Anterior cingulate cortex (tissue), 58 donors: Measurements from ENCODE around the gene BABAM2.
"Not testable (repeated sequence)": the region's sequence is repeated elsewhere in the genome, so short reads cannot be mapped to it uniquely, and the experiment has no call there.

ENCODE experiments used
- DNase-seq, 58 donors: peaks; one replicate each; lab custom pipeline; 2025; lab: John Stamatoyannopoulos, UW

The BABAM2 gene

GRCh38 chr2:27875089-27875881, 15.2 kb upstream of the BABAM2 start:
- DNase-seq, result no peak

- DNase-seq, result no peak
Observed at GRCh38 chr2:27878825-27879224, 11.7 kb upstream of the BABAM2 start.

GRCh38 chr2:27881815-27882583, 8.5 kb upstream of the BABAM2 start:
- not testable (repeated sequence) for DNase-seq

- DNase-seq, result not testable (repeated sequence)
Observed at GRCh38 chr2:27882584-27882922, 8.0 kb upstream of the BABAM2 start.

GRCh38 chr2:27884601-27885000, 5.9 kb upstream of the BABAM2 start:
- DNase-seq, result no peak

- no peak for DNase-seq
Observed at GRCh38 chr2:27885234-27885633, 5.3 kb upstream of the BABAM2 start.

- DNase-seq, result no peak
Observed at GRCh38 chr2:27885661-27886060, 4.9 kb upstream of the BABAM2 start.

- no peak for DNase-seq
Observed at GRCh38 chr2:27886322-27886721, 4.2 kb upstream of the BABAM2 start.

- no peak for DNase-seq
Observed at GRCh38 chr2:27887111-27887510, 3.4 kb upstream of the BABAM2 start.

- DNase-seq, result no peak
Observed at GRCh38 chr2:27887830-27888229, 2.7 kb upstream of the BABAM2 start.

- no peak for DNase-seq
Observed at GRCh38 chr2:27888790-27889189, 1.7 kb upstream of the BABAM2 start.

- peak in 1 of 58 donors; percentile 31 for DNase-seq
Observed at GRCh38 chr2:27889774-27890145, 769 bp upstream of the BABAM2 start.

- DNase-seq, result peak in 46 of 58 donors; percentile 4 to 79 (median 36)
Observed at GRCh38 chr2:27890924-27891672, 569 bp downstream of the BABAM2 start.

- no peak for DNase-seq
Observed at GRCh38 chr2:27891673-27892105, 1.2 kb downstream of the BABAM2 start.

- no peak for DNase-seq
Observed at GRCh38 chr2:27893006-27893405, 2.5 kb downstream of the BABAM2 start.

GRCh38 chr2:27897717-27898116, 7.2 kb downstream of the BABAM2 start:
- DNase-seq, result no peak

GRCh38 chr2:27901234-27901633, 10.7 kb downstream of the BABAM2 start:
- peak in 22 of 58 donors; percentile 2 to 43 (median 22) for DNase-seq

- DNase-seq, result no peak
Observed at GRCh38 chr2:27902098-27902497, 11.6 kb downstream of the BABAM2 start.

GRCh38 chr2:27903018-27903417, 12.5 kb downstream of the BABAM2 start:
- DNase-seq, result no peak

- DNase-seq, result peak in 2 of 58 donors; percentile 5 to 7
Observed at GRCh38 chr2:27903649-27904404, 13.3 kb downstream of the BABAM2 start.

- DNase-seq, result no peak
Observed at GRCh38 chr2:27904405-27904665, 13.8 kb downstream of the BABAM2 start.
